ENCODE data around the gene NACC2. TPM values are rescaled to one million over a fixed set of nuclear protein-coding genes. Genes with fewer than 3 reads are reported as not detected.
"Not testable (repeated sequence)": the region's sequence is repeated elsewhere in the genome, so short reads cannot be mapped to it uniquely, and the experiment has no call there.

Gene NACC2
- total and polyA plus RNA-seq, 2 experiments from 2014 or later, result 4.4 to 12.0 TPM

DNA sequence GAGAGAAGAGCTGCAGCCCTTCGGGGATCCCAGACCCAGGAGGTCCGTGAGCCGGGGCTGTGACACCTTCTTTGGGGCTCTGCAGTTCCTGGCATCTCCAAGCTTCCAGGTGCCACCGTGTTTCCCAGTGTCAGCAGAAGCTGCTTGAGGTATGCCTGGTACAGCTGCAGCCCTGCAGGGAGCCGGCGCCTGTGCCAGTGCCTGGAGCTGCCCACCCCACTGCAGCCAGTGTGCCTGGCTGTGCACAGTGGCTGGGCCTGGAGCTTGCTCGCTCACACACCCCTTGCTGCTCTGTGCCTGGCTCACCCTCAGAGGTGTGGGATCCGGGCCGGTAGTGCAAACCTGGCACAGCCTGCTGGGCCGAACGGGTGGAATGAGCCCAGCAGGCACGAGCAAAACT lies 65.5 kb downstream of the NACC2 start:
- no peak overlapping the region for H3K4me3 ChIP-seq
- no peaks in the 10 kb centered on the region for H3K36me3 ChIP-seq
- no peaks in the 10 kb centered on the region for H3K27me3 ChIP-seq
- no peak for DNase-seq (ENCODE audit: low read depth in 1 of 2, low spot score in 1 of 2)
- H3K27ac ChIP-seq, result no peak overlapping the region
- H3K4me1 ChIP-seq (ENCODE audit: low read depth), result no peaks in the 10 kb centered on the region
- TF ChIP-seq, protein P1, sequence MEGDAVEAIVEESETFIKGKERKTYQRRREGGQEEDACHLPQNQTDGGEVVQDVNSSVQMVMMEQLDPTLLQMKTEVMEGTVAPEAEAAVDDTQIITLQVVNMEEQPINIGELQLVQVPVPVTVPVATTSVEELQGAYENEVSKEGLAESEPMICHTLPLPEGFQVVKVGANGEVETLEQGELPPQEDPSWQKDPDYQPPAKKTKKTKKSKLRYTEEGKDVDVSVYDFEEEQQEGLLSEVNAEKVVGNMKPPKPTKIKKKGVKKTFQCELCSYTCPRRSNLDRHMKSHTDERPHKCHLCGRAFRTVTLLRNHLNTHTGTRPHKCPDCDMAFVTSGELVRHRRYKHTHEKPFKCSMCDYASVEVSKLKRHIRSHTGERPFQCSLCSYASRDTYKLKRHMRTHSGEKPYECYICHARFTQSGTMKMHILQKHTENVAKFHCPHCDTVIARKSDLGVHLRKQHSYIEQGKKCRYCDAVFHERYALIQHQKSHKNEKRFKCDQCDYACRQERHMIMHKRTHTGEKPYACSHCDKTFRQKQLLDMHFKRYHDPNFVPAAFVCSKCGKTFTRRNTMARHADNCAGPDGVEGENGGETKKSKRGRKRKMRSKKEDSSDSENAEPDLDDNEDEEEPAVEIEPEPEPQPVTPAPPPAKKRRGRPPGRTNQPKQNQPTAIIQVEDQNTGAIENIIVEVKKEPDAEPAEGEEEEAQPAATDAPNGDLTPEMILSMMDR (IDR thresholded peaks at IDR 0.05; ENCODE audit: low read depth, low read length), result no peak
- H3K9me3 ChIP-seq (ENCODE audit: low read depth), result no peaks in the 10 kb centered on the region

DNA sequence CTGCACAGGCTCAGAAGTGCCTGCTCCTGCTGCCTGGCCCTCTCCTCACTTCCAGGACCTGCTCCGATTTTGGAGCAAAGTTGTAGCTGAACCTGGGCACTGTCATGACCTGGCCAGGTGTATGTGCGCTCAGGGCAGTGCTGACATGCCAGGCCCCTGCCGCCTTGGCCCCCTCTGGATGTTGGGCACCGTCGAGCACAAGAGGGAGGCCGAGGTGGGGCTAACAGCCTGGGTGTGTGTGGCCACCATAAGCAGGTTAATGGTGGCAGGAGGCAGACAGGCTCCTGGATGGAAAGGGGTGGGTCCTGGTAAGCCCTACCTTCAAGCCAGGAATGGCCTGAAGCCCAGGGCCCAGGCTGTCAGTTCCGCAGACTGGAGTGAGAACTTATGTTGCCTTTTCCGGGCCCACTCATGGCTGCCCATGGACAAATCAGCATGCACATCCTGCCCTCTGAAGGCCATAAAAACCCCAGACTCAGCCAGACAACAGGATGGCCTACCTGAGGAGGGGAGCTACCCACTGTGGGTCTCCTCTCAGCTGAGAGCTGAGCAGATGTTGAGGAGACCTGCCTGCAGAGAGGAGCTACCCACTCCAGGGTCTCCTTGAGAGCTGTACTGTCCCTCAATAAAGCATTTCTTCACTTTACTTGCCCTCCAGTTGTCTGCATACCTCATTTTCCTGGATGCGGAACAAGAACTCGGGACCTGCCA lies 66.2 kb downstream of the NACC2 start:
- TF ChIP-seq, protein P1 (IDR thresholded peaks at IDR 0.05; ENCODE audit: low read depth, low read length), result no peak
- Histone ChIP-seq H3K9me3 (ENCODE audit: low read depth) (no peaks in the 10 kb centered on the region), H3K27me3 (no peaks in the 10 kb centered on the region), H3K4me1 (ENCODE audit: low read depth) (no peaks in the 10 kb centered on the region), H3K36me3 (no peaks in the 10 kb centered on the region), H3K4me3 (no peak overlapping the region), H3K27ac (no peak overlapping the region)
- no peak for DNase-seq (ENCODE audit: low read depth in 1 of 2, low spot score in 1 of 2)

DNA sequence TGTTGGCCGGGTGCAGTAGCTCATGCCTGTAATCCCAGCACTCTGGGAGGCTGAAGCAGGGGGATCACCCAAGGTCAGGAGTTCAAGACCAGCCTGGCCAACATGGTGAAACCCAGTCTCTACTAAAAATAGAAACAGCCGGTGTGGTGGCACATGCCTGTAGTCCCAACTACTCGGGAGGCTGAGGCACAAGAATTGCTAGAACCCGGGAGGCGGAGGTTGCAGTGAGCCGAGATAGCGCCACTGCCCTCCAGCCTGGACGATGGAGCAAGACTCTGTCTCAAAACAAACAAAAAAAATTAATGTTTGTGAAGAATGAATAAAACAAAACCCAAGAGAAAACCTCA lies 68.2 kb downstream of the NACC2 start:
- not testable (repeated sequence) for H3K27me3 ChIP-seq; DNase-seq (ENCODE audit: low read depth in 1 of 2, low spot score in 1 of 2); H3K4me3 ChIP-seq; H3K36me3 ChIP-seq; H3K27ac ChIP-seq; H3K4me1 ChIP-seq (ENCODE audit: low read depth); H3K9me3 ChIP-seq (ENCODE audit: low read depth)

DNA sequence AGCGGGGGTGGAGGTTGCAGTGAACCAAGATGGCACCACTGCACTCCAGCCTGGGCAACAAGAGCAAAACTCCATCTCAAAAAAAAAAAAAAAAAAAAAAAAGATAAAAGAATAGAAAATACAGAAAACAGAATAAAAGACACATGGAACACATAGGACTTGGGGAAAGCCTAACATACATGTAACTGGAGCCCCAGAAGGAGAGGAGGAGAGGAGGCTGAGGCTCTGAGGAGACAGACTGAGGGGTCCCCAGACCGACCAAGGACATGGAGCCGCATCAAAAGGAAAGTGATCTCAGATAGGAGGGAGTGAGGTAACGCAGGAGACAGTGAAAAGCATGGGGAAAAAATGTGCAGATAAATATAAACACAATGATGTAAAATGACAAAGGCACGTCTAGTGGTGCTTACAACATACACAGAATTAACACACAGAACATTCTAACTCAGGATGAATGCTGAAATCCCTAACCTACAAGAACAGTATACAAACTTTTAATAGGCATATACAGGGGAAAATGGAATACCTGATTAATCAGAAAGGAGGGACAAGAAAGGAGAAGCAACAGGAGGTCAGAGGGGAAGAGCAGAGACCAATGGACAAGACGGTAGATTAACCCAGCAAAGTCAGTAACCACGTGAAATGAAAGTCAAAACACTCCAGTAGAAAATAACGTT lies 68.7 kb downstream of the NACC2 start:
- TF ChIP-seq, protein P1 (IDR thresholded peaks at IDR 0.05; ENCODE audit: low read depth, low read length), result no peak
- Histone ChIP-seq H3K4me1 (ENCODE audit: low read depth) (no peaks in the 10 kb centered on the region), H3K36me3 (no peaks in the 10 kb centered on the region), H3K27me3 (no peaks in the 10 kb centered on the region), H3K27ac (no peak overlapping the region), H3K4me3 (no peak overlapping the region), H3K9me3 (ENCODE audit: low read depth) (no peaks in the 10 kb centered on the region)
- no peak for DNase-seq (ENCODE audit: low read depth in 1 of 2, low spot score in 1 of 2)

DNA sequence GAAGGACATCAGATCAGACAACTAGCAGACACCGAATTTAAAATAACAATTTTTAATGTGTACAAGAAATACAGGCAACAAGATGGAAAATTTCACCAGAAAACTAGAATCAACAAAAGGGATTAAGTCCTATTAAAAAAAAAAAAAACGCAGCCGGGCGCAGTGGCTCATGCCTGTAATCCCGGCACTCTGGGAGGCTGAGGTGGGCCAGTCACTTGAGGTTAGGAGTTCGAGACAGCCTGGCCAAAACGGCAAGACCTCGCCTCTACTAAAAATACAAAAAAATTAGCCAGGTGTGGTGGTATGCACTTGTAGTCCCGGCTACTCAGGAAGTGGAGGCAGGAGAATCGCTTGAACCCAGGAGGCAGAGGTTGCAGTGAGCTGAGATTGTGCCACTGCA lies 69.6 kb downstream of the NACC2 start:
- H3K27ac ChIP-seq, result no peak overlapping the region
- TF ChIP-seq, protein P1 (IDR thresholded peaks at IDR 0.05; ENCODE audit: low read depth, low read length), result no peak
- H3K9me3 ChIP-seq (ENCODE audit: low read depth), result no peaks in the 10 kb centered on the region
- no peaks in the 10 kb centered on the region for H3K36me3 ChIP-seq
- H3K4me1 ChIP-seq (ENCODE audit: low read depth), result no peaks in the 10 kb centered on the region
- H3K4me3 ChIP-seq, result no peak overlapping the region
- no peaks in the 10 kb centered on the region for H3K27me3 ChIP-seq
- no peak for DNase-seq (ENCODE audit: low read depth in 1 of 2, low spot score in 1 of 2)

DNA sequence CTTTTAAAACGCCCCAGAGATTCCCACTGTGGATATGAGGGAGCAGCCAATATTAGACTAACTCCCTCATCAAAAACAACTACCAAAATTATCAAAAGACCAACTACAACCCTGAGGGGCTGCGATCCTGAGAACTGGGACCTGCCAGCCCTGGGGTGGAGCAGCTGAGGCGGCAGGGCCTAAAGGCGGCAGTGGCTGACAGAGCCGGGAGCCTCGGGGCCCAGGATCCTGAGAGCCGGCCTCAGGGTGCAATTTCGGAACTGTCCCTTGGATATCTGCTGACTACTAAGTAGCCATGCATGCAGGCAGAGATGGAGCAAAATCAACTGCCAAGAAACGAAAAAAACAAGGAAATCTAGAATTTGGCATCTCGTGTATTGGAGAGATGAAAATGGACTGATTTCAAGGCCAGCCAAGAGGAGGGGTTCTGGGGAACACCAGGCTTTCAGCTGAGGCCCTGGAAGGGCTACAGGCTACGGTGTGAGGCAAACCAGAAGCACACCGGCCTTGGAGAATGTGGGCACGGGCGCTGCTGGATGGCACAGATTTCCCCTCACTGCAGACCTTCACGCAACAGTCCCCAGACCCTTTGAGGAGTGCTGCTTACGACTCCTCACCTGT lies 70.3 kb downstream of the NACC2 start:
- no peak overlapping the region for H3K27ac ChIP-seq

More for the DNA sequence above, 70.3 kb downstream of the NACC2 start:
- Histone ChIP-seq H3K4me3 (no peak overlapping the region), H3K36me3 (no peaks in the 10 kb centered on the region), H3K9me3 (ENCODE audit: low read depth) (no peaks in the 10 kb centered on the region), H3K27me3 (no peaks in the 10 kb centered on the region), H3K4me1 (ENCODE audit: low read depth) (no peaks in the 10 kb centered on the region)
- DNase-seq (ENCODE audit: low read depth in 1 of 2, low spot score in 1 of 2), result no peak
- TF ChIP-seq, protein P1 (IDR thresholded peaks at IDR 0.05; ENCODE audit: low read depth, low read length), result no peak

Measured in cardiac muscle cell (in vitro differentiated cells and primary cell).